CD4-positive, alpha-beta T cell (primary cell): ENCODE data around the gene CLTCL1. TPM values are rescaled to one million over a fixed set of nuclear protein-coding genes. Genes with fewer than 3 reads are reported as not detected.

Experiments used
- ATAC-seq: fragments of 200-7000 bp; cut with Tn5 transposase; one replicate; pipeline ENCODE4 v1.10.0; 2022; ENCODE audit warnings: mild to moderate bottlenecking; ENCODE audit not compliant: poor library complexity
- CTCF ChIA-PET: fragments of 350-600 bp; sonication (Branson Sonifier 250); formaldehyde crosslinking; loops from one replicate; lab custom pipeline; 2021; ENCODE audit warnings: antibody characterized with exemption, inconsistent platforms; lab: Charles Lee
- POLR2A ChIA-PET: fragments of 350-600 bp; sonication (Branson Sonifier 250); formaldehyde crosslinking; loops from one replicate; lab custom pipeline; 2021; ENCODE audit warnings: antibody characterized with exemption, inconsistent platforms; lab: Charles Lee
- DNase-seq, 14 experiments: peaks; one replicate each; pipeline ENCODE4 v3.0.0-alpha.2; 2013 to 2020; ENCODE audit warnings: mixed read lengths in 2 of 14
- H3K27ac ChIP-seq, 2 donors: one replicate each; pipeline versions ENCODE4 v1.5.1 to v1.7.0; 2013; ENCODE audit warnings: low read length in 2 of 2, low read depth in 1 of 2, mild to moderate bottlenecking in 1 of 2
- H3K27me3 ChIP-seq, 2 experiments: 1 replicate in 1 of 2; 2 replicates in 1 of 2; pipeline versions ENCODE4 v1.6.1 to v1.7.0; 2013; ENCODE audit warnings: low read length in 2 of 2, control low read depth in 1 of 2, mild to moderate bottlenecking in 1 of 2, moderate library complexity in 1 of 2; ENCODE audit not compliant: insufficient read depth in 2 of 2, control insufficient read depth in 1 of 2
- H3K36me3 ChIP-seq: one replicate; pipeline ENCODE4 v1.6.1; 2013; ENCODE audit warnings: low read length, control low read depth; ENCODE audit not compliant: insufficient read depth
- H3K4me1 ChIP-seq: one replicate; pipeline ENCODE4 v1.6.1; 2013; ENCODE audit warnings: low read length, control low read depth; ENCODE audit not compliant: insufficient read depth
- H3K4me3 ChIP-seq: one replicate; pipeline ENCODE4 v1.5.1; 2013; ENCODE audit warnings: mild to moderate bottlenecking, low read length, moderate library complexity
- H3K9me3 ChIP-seq, 2 experiments: 1 replicate in 1 of 2; 2 replicates in 1 of 2; pipeline versions ENCODE4 v1.6.1 to v1.7.0; 2013; ENCODE audit warnings: low read length in 2 of 2, mild to moderate bottlenecking in 2 of 2, control low read depth in 1 of 2, moderate library complexity in 1 of 2; ENCODE audit not compliant: control insufficient read depth in 1 of 2, insufficient read depth in 1 of 2
- H3K27ac Mint-ChIP-seq: one replicate; pipeline ENCODE4 v1.8.0; 2020; ENCODE audit warnings: mixed read lengths
- H3K27me3 Mint-ChIP-seq: one replicate; pipeline ENCODE4 v1.8.0; 2021; ENCODE audit warnings: mixed read lengths
- H3K36me3 Mint-ChIP-seq: one replicate; pipeline ENCODE4 v1.8.0; 2021; ENCODE audit warnings: low read depth, mixed read lengths
- H3K4me1 Mint-ChIP-seq: one replicate; pipeline ENCODE4 v1.8.0; 2021; ENCODE audit warnings: low read depth, mixed read lengths
- H3K4me3 Mint-ChIP-seq: one replicate; pipeline ENCODE4 v1.8.0; 2020; ENCODE audit warnings: mild to moderate bottlenecking, mixed read lengths
- H3K9me3 Mint-ChIP-seq: one replicate; pipeline ENCODE4 v1.8.0; 2020; ENCODE audit warnings: mixed read lengths
- intact Hi-C, 2 experiments: fragments of 100-400 bp; cut with DNase I in 1 of 2; cut with micrococcal nuclease in 1 of 2; formaldehyde crosslinking; loops; one replicate each; pipeline versions ENCODE4 v1.15.1 to v1.9.0; 2023 to 2025; cut with DNase I, micrococcal nuclease
- total RNA-seq, 174 experiments: library from RNA in 2 of 174; stranded (reverse) in 2 of 174; gene quantifications; one replicate each; pipeline ENCODE4 v1.2.3 and lab custom pipeline; 2021 to 2026
- TF ChIP-seq, protein P1 (sequence below): fragments of 200-600 bp; IDR thresholded peaks from one replicate; pipeline ENCODE4 v1.8.0; 2022; ENCODE audit warnings: antibody characterized with exemption, mild to moderate bottlenecking

The CLTCL1 gene
- total RNA-seq, 2 experiments from 2014 or later, result 0.52 to 1.5 TPM

- Mint-ChIP-seq H3K4me3 (no peak overlapping the region), H3K4me1 (no peaks in the 10 kb centered on the region), H3K27me3 (peaks cover 31% of the 10 kb centered on the region), H3K27ac (no peak overlapping the region), H3K36me3 (no peaks in the 10 kb centered on the region), H3K9me3 (no peaks in the 10 kb centered on the region)
- TF ChIP-seq, protein P1, sequence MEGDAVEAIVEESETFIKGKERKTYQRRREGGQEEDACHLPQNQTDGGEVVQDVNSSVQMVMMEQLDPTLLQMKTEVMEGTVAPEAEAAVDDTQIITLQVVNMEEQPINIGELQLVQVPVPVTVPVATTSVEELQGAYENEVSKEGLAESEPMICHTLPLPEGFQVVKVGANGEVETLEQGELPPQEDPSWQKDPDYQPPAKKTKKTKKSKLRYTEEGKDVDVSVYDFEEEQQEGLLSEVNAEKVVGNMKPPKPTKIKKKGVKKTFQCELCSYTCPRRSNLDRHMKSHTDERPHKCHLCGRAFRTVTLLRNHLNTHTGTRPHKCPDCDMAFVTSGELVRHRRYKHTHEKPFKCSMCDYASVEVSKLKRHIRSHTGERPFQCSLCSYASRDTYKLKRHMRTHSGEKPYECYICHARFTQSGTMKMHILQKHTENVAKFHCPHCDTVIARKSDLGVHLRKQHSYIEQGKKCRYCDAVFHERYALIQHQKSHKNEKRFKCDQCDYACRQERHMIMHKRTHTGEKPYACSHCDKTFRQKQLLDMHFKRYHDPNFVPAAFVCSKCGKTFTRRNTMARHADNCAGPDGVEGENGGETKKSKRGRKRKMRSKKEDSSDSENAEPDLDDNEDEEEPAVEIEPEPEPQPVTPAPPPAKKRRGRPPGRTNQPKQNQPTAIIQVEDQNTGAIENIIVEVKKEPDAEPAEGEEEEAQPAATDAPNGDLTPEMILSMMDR, result no peak
- Histone ChIP-seq H3K9me3 (no peaks in the 10 kb centered on the region), H3K4me1 (no peaks in the 10 kb centered on the region), H3K36me3 (no peaks in the 10 kb centered on the region), H3K27me3 (peaks cover 0 to 10% of the 10 kb centered on the region in 2 experiments), H3K27ac (no peak overlapping the region), H3K4me3 (no peak overlapping the region)
- ATAC-seq (no peak), DNase-seq (no peak)
- intact Hi-C loops, result no loop called here
- CTCF ChIA-PET, result no interaction called here
- POLR2A ChIA-PET, result no interaction called here
Observed at GRCh38 chr22:19210188-19210587, 81.3 kb downstream of the CLTCL1 start.

- POLR2A ChIA-PET, result no interaction called here
- no peak overlapping the region for H3K4me3 Mint-ChIP-seq
- TF ChIP-seq, protein P1, result no peak
- no peaks in the 10 kb centered on the region for H3K4me1 Mint-ChIP-seq
- CTCF ChIA-PET, result no interaction called here
- no peak for ATAC-seq
- no peaks in the 10 kb centered on the region for H3K36me3 Mint-ChIP-seq
- no peaks in the 10 kb centered on the region for H3K9me3 ChIP-seq
- H3K27ac ChIP-seq, result no peak overlapping the region
- peaks cover 0 to 10% of the 10 kb centered on the region in 2 experiments for H3K27me3 ChIP-seq
- no peaks in the 10 kb centered on the region for H3K9me3 Mint-ChIP-seq
- no peak for DNase-seq
- no peak overlapping the region for H3K4me3 ChIP-seq
- no peaks in the 10 kb centered on the region for H3K4me1 ChIP-seq
- peaks cover 28% of the 10 kb centered on the region for H3K27me3 Mint-ChIP-seq
- no peak overlapping the region for H3K27ac Mint-ChIP-seq
- intact Hi-C loops, result no loop called here
- no peaks in the 10 kb centered on the region for H3K36me3 ChIP-seq
Observed at GRCh38 chr22:19208287-19208847, 83.2 kb downstream of the CLTCL1 start.

- Histone ChIP-seq H3K27me3 (peaks cover 0 to 10% of the 10 kb centered on the region in 2 experiments), H3K4me1 (no peaks in the 10 kb centered on the region), H3K27ac (no peak overlapping the region), H3K9me3 (no peaks in the 10 kb centered on the region), H3K4me3 (no peak overlapping the region), H3K36me3 (no peaks in the 10 kb centered on the region)
- ATAC-seq (no peak), DNase-seq (no peak)
- intact Hi-C loops, result no loop called here
- Mint-ChIP-seq H3K27me3 (peaks cover 28% of the 10 kb centered on the region), H3K27ac (no peak overlapping the region), H3K9me3 (no peaks in the 10 kb centered on the region), H3K4me3 (no peak overlapping the region), H3K36me3 (no peaks in the 10 kb centered on the region), H3K4me1 (no peaks in the 10 kb centered on the region)
- CTCF ChIA-PET, result no interaction called here
- TF ChIP-seq, protein P1, result no peak
- POLR2A ChIA-PET, result no interaction called here
Observed at GRCh38 chr22:19207884-19208283, 83.6 kb downstream of the CLTCL1 start.
